Progenitor cell of endocrine pancreas (in vitro differentiated cells): ENCODE measurements around the gene ITGA3. TPM values are rescaled to one million over a fixed set of nuclear protein-coding genes. Genes with fewer than 3 reads are reported as not detected.

ENCODE experiments used
- DNase-seq: peaks from one replicate; pipeline ENCODE4 v3.0.0; 2021; ENCODE audit warnings: low spot score; ENCODE audit not compliant: unreplicated experiment
- H3K27ac Mint-ChIP-seq: 2 replicates; pipeline ENCODE4 v1.8.0; 2021; ENCODE audit warnings: mild to moderate bottlenecking, moderate library complexity, mixed read lengths
- H3K27me3 Mint-ChIP-seq: 2 replicates; pipeline ENCODE4 v1.8.0; 2021; ENCODE audit warnings: mixed read lengths
- H3K36me3 Mint-ChIP-seq: 2 replicates; pipeline ENCODE4 v1.8.0; 2022; ENCODE audit warnings: mixed read lengths; ENCODE audit not compliant: insufficient read depth
- H3K4me1 Mint-ChIP-seq: 2 replicates; pipeline ENCODE4 v1.8.0; 2021; ENCODE audit warnings: low read depth, mixed read lengths
- H3K4me3 Mint-ChIP-seq: 2 replicates; pipeline ENCODE4 v1.8.0; 2021; ENCODE audit warnings: low read depth, mild to moderate bottlenecking, moderate library complexity, mixed read lengths
- H3K9me3 Mint-ChIP-seq: 2 replicates; pipeline ENCODE4 v1.8.0; 2021; ENCODE audit warnings: low read depth, mixed read lengths
- total RNA-seq: library from RNA; stranded (reverse); gene quantifications from 2 replicates; pipeline ENCODE4 v1.2.1, GENCODE V29; 2021
- TF ChIP-seq, protein P1 (sequence below): fragments of 200-600 bp; sonication (generic); IDR thresholded peaks from one replicate; pipeline ENCODE4 v1.5.0; 2021; ENCODE audit warnings: antibody characterized with exemption, mild to moderate bottlenecking; ENCODE audit not compliant: unreplicated experiment

ITGA3 gene
- total RNA-seq, 1 donor from 2014 or later: 17.6 TPM

GRCh38 chr17:50018909-50019308, 37.0 kb upstream of the ITGA3 start:
- peaks cover 7% of the 10 kb centered on the region for H3K9me3 Mint-ChIP-seq
- H3K27me3 Mint-ChIP-seq: peaks cover 14% of the 10 kb centered on the region
- no peak overlapping the region for H3K27ac Mint-ChIP-seq
- TF ChIP-seq, protein P1, sequence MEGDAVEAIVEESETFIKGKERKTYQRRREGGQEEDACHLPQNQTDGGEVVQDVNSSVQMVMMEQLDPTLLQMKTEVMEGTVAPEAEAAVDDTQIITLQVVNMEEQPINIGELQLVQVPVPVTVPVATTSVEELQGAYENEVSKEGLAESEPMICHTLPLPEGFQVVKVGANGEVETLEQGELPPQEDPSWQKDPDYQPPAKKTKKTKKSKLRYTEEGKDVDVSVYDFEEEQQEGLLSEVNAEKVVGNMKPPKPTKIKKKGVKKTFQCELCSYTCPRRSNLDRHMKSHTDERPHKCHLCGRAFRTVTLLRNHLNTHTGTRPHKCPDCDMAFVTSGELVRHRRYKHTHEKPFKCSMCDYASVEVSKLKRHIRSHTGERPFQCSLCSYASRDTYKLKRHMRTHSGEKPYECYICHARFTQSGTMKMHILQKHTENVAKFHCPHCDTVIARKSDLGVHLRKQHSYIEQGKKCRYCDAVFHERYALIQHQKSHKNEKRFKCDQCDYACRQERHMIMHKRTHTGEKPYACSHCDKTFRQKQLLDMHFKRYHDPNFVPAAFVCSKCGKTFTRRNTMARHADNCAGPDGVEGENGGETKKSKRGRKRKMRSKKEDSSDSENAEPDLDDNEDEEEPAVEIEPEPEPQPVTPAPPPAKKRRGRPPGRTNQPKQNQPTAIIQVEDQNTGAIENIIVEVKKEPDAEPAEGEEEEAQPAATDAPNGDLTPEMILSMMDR: no peak
- no peak for DNase-seq
- no peak overlapping the region for H3K4me3 Mint-ChIP-seq
- no peaks in the 10 kb centered on the region for H3K4me1 Mint-ChIP-seq
- no peaks in the 10 kb centered on the region for H3K36me3 Mint-ChIP-seq

DNA sequence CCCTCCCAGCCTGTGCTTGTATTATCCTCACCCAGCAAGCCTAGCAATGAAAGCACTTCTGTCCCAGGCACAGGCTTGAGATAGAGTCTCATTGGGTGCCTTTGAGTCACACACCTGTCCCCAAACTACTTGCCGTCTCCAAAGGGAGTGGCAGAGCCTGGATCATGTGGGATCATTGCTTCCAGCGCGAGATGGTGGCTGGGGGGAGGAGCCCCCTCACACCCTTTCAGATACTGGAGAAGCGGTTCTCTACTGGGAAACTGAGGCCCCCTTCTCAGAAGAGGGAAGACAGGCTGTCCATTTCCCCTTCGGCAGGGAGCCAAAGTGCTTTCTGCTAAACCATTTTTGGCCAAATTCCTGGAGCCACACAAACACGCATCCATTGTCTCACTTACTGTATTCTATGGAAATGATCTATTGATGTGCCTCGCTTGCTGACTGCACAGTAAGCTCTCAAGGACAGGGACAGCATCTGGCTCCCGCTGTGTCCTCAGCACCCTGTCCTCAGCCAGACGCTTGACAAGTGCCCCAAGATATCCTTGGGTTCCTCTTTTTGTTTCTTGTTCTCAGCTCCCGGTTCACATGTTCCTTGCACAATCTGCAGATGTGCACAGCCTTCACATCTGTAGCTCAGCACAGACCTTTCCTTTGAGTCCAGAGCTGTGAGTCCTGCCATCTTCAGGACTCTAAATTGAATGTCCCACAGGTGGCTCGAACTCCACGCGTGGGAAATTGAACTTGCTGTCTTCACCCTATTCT, 34.9 kb upstream of the ITGA3 start:
- TF ChIP-seq, protein P1: no peak
- no peak for DNase-seq
- Mint-ChIP-seq H3K36me3 (no peaks in the 10 kb centered on the region), H3K27me3 (peaks cover 11% of the 10 kb centered on the region), H3K27ac (no peak overlapping the region), H3K4me1 (no peaks in the 10 kb centered on the region), H3K4me3 (no peak overlapping the region), H3K9me3 (no peaks in the 10 kb centered on the region)

DNA sequence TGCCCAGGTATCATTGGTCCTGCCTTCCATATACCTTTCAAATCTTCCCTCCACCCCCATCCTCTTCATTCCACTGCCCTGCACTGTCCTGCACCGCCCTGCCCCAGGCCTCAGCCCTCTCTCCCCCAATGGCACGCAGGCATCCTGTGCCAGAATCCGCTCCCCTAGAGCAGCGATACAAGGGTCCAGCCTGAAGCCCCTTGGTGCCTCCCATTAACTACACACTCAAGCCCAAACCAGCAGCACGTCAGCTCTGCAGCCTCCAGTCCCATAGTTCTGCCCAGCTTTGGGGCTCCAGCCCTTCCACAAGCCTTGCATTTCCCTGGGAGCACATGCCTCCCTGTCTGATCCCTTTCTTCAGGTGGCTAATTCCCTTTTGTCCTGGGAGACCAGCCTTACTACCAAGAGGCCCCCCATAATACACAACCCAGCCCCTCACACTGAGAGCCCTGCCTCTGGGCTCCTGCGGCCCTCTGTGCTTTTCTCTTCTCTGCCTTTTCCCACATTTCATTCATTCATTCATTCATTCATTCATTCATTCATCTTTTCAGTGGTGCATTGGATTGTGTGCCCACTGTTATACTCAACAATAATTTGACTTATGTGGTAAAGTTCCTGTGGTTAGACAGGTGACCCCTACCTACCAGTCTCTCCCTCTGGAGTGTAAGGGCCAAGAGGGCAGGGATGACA, 34.1 kb upstream of the ITGA3 start:
- DNase-seq: no peak
- H3K36me3 Mint-ChIP-seq: no peaks in the 10 kb centered on the region
- no peak overlapping the region for H3K4me3 Mint-ChIP-seq
- no peak overlapping the region for H3K27ac Mint-ChIP-seq
- TF ChIP-seq, protein P1: no peak
- H3K27me3 Mint-ChIP-seq: peaks cover 11% of the 10 kb centered on the region
- no peaks in the 10 kb centered on the region for H3K9me3 Mint-ChIP-seq
- H3K4me1 Mint-ChIP-seq: no peaks in the 10 kb centered on the region

DNA sequence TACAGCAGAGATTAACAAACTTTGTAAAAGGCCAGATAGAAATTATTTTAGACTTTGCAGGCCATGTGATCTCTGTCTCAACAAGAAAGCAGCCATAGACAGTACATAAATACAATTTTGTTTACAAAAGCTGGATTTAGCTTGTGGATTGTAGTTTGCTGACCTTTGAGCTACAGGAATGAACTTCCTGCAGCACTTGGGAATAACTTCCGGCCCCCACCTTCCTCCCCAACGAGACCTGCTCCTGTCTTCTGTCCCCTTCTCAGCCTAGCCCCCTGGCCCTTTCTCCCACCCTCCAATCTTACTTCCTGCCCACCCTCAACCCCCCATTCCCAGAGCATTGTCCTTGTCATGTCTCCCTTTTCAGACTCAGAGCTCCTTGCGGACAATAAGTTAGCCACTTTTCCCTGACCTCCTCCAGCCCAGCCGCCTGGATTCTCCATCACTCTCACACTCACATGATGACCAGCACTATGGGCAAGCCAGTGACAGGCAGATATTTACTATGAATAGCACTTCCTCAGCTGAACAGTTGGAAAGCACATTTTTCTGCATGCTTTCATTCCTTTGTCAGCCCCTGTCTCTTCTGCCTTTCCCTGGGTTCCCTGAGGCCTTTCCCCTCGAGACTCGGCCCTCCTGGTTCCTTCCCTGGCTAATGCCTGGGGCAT, 33.3 kb upstream of the ITGA3 start:
- TF ChIP-seq, protein P1: no peak
- no peak for DNase-seq
- no peak overlapping the region for H3K4me3 Mint-ChIP-seq
- peaks cover 14% of the 10 kb centered on the region for H3K27me3 Mint-ChIP-seq
- H3K27ac Mint-ChIP-seq: no peak overlapping the region
- H3K9me3 Mint-ChIP-seq: no peaks in the 10 kb centered on the region
- H3K36me3 Mint-ChIP-seq: no peaks in the 10 kb centered on the region
- H3K4me1 Mint-ChIP-seq: no peaks in the 10 kb centered on the region

DNA sequence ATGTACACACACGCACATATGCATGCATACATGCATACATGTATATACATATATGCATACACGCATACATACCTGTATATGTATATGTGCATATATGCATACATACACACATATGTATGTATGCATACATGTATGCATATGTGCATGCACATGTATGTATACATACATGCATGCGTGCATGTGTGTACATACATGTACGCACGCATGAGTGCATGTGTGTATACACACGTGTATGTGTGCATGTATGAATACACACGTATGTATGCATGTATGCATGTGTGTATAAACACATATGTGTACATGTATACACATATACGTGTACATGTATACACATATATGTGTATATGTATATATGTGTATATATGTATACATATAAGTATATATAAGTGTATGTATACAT, 32.4 kb upstream of the ITGA3 start:
- Mint-ChIP-seq H3K27ac (no peak overlapping the region), H3K36me3 (no peaks in the 10 kb centered on the region), H3K4me3 (no peak overlapping the region), H3K9me3 (no peaks in the 10 kb centered on the region), H3K4me1 (no peaks in the 10 kb centered on the region), H3K27me3 (peaks cover 22% of the 10 kb centered on the region)
- no peak for DNase-seq
- TF ChIP-seq, protein P1: no peak
